Liver (tissue), 9 donors: ENCODE measurements around the gene HES4. TPM values are rescaled to one million over a fixed set of nuclear protein-coding genes. Genes with fewer than 3 reads are reported as not detected.

Source experiments
- DNase-seq: peaks from one replicate; pipeline ENCODE4 v3.0.0-alpha.2; 2017; ENCODE audit warnings: low spot score
- H3K27ac ChIP-seq, 2 donors: one replicate each; pipeline ENCODE4 v1.7.0; 2013; ENCODE audit warnings: inconsistent platforms in 2 of 2, low read length in 2 of 2, control low read depth in 1 of 2, low read depth in 1 of 2, mild to moderate bottlenecking in 1 of 2
- H3K27me3 ChIP-seq, 4 donors: one replicate each; pipeline versions ENCODE4 v1.6.1 to v1.7.0; 2013; ENCODE audit warnings: low read length in 3 of 4, inconsistent platforms in 1 of 4, mild to moderate bottlenecking in 1 of 4, moderate library complexity in 1 of 4; ENCODE audit not compliant: control insufficient read depth in 4 of 4, insufficient read depth in 4 of 4
- H3K36me3 ChIP-seq, 4 donors: one replicate each; pipeline versions ENCODE4 v1.6.1 to v1.7.0; 2013; ENCODE audit warnings: low read length in 3 of 4, mild to moderate bottlenecking in 3 of 4, low read depth in 1 of 4, moderate library complexity in 1 of 4; ENCODE audit not compliant: control insufficient read depth in 4 of 4, insufficient read depth in 3 of 4
- H3K4me1 ChIP-seq, 4 donors: one replicate each; pipeline versions ENCODE4 v1.6.1 to v1.7.0; 2013; ENCODE audit warnings: low read length in 3 of 4, mild to moderate bottlenecking in 3 of 4, moderate library complexity in 1 of 4; ENCODE audit not compliant: control insufficient read depth in 4 of 4, insufficient read depth in 4 of 4
- H3K4me3 ChIP-seq, 3 donors: one replicate each; pipeline versions ENCODE4 v1.6.1 to v1.7.0; 2013; ENCODE audit warnings: low read length in 3 of 3, control low read depth in 1 of 3, low read depth in 1 of 3, mild to moderate bottlenecking in 1 of 3
- H3K9ac ChIP-seq, 2 donors: one replicate each; pipeline ENCODE4 v1.7.0; 2013; ENCODE audit warnings: low read length in 2 of 2, mild to moderate bottlenecking in 2 of 2, moderate library complexity in 2 of 2, control low read depth in 1 of 2, low read depth in 1 of 2
- H3K9me3 ChIP-seq, 4 donors: one replicate each; pipeline versions ENCODE4 v1.6.1 to v1.7.0; 2013; ENCODE audit warnings: low read length in 3 of 4; ENCODE audit not compliant: control insufficient read depth in 4 of 4
- EGR1 ChIP-seq, 2 donors: IDR thresholded peaks; 2 replicates each; pipeline ENCODE4 v1.6.1; 2016 to 2018; ENCODE audit warnings: antibody characterized with exemption in 2 of 2, low read depth in 2 of 2
- FOXA1 ChIP-seq: IDR thresholded peaks from 2 replicates; pipeline ENCODE4 v1.6.1; 2016; ENCODE audit warnings: antibody characterized with exemption
- FOXA2 ChIP-seq: IDR thresholded peaks from 2 replicates; pipeline ENCODE4 v1.6.1; 2016; ENCODE audit warnings: antibody characterized with exemption
- GABPA ChIP-seq, 2 donors: IDR thresholded peaks in 1 of 2; conservative IDR thresholded peaks in 1 of 2; 2 replicates each; pipeline ENCODE4 v1.6.1; 2016; ENCODE audit warnings: antibody characterized with exemption in 2 of 2, mild to moderate bottlenecking in 1 of 2, moderate library complexity in 1 of 2
- HNF4A ChIP-seq, 2 donors: conservative IDR thresholded peaks; 2 replicates each; pipeline ENCODE4 v1.6.1; 2016; ENCODE audit warnings: antibody characterized with exemption in 2 of 2, mild to moderate bottlenecking in 2 of 2
- HNF4G ChIP-seq: IDR thresholded peaks from 2 replicates; pipeline ENCODE4 v1.6.1; 2016; ENCODE audit warnings: antibody characterized with exemption
- MAX ChIP-seq: IDR thresholded peaks from 2 replicates; pipeline ENCODE4 v1.6.1; 2016; ENCODE audit warnings: antibody characterized with exemption
- RXRA ChIP-seq, 2 donors: IDR thresholded peaks; 2 replicates each; pipeline ENCODE4 v1.6.1; 2017 to 2018; ENCODE audit warnings: antibody characterized with exemption in 2 of 2, mild to moderate bottlenecking in 1 of 2
- YY1 ChIP-seq: IDR thresholded peaks from 2 replicates; pipeline ENCODE4 v1.6.1; 2016; ENCODE audit warnings: antibody characterized with exemption, mild to moderate bottlenecking
- WGBS: extraction: QIAGEN DNeasy Blood & Tissue Kit; methylation state at CpG from one replicate; pipeline ENCODE4 v1.1.7; 2013; 5-methylcytosine and 5-hydroxymethylcytosine counted together
- polyA plus RNA-seq, 2 donors: library from polyadenylated mRNA; stranded (reverse) in 1 of 2; unstranded in 1 of 2; fragments of 200-250 nt in 1 of 2; fragments of >200 nt in 1 of 2; fragmentation: Nextera tagmentation in 1 of 2; extraction: Ambion mirVana in 1 of 2; gene quantifications; one replicate each; pipeline versions ENCODE4 v1.2.1 to v1.2.3, GENCODE V29; 2013 to 2015
- total RNA-seq, 2 donors: library from RNA; depleted of rRNA; stranded (reverse); fragments of >200 nt; gene quantifications; one replicate each; pipeline ENCODE4 v1.2.3, GENCODE V29; 2014
- TF ChIP-seq, protein P1 (sequence below): IDR thresholded peaks from 2 replicates; pipeline ENCODE4 v1.6.1; 2016; ENCODE audit warnings: antibody characterized with exemption
- donor health status: healthy.
- donor health status: healthy.
- donor health status: healthy.
- donor health status: healthy.
- donor health status: healthy.

Gene HES4
- total and polyA plus RNA-seq, 4 donors = 0.93 to 1.9 (median 1.7) TPM

DNA sequence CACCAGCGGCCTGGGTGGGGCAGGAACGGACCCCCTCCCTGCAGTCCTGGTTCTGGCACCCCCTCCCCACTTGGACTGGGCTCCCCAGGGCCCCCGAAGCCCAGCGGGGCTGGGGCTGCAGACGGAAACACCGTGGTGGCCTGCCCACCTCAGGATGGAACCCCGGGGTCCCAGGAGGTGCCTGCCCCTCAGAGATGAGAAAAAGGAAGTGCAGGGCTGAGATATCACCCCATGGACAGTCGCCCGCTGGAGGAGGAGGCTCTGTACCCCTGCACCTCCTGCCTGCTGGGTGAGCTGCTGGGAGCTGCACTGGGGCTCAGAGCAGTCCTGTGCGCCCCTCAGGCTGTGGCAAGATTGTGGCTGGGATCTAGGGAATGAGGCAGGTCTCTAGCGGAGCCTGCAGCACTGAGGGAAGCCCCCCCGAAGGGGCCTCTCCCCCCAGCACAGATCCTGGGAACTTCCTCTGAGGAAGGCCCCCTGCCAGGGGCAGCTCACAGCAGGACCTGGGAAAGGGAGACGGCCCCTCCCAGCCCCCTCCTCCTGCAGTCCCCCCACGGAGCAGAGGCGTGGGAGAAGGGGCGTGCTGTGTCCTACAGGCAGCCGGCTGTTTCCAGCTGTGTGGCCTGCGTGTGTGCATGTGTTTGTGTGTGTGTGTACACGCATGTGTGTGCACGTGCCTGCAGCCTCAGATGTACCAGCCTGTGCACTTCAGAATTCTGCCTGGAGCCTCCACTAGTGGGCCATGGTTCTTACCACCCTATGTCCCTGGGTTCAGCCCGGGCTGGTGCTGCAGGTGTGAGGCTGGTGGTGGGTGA, 26.9 kb upstream of the HES4 start:
- no peaks in the 10 kb centered on the region for H3K9me3 ChIP-seq
- H3K4me3 ChIP-seq = no peak overlapping the region
- 87% methylated on average over 21 of the region's 21 CpGs for WGBS

DNA sequence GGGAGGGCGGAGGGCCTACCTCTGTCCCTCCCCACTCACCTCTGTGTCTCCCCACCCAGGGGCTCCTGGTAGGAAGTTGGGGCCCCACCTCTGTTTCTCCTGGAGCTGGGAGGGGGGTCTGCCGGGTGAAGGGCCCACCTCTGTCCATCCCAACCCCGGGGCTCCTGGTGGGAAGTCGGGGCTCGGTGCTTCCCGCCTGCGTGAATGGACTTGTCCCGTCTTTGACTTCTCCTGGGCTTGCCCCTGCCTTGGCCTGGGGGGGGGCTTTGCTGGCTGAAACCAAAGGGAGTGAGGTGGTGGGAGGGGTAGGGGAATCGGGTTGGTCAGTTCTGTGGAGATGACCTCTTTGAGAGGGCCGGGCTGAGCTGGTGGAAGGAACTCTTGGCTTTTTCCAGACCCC, 25.8 kb upstream of the HES4 start:
- no peak overlapping the region for H3K9ac ChIP-seq
- H3K9me3 ChIP-seq = no peaks in the 10 kb centered on the region
- no peak overlapping the region for H3K27ac ChIP-seq
- H3K36me3 ChIP-seq = no peaks in the 10 kb centered on the region
- 94% methylated on average over 10 of the region's 10 CpGs for WGBS
- no peak overlapping the region for H3K4me3 ChIP-seq
- no peak for DNase-seq
- peaks cover 0 to 7% (median 4%) of the 10 kb centered on the region in 4 donors for H3K4me1 ChIP-seq
- no peaks in the 10 kb centered on the region for H3K27me3 ChIP-seq
- TF ChIP-seq FOXA2 = no peak
- no peak for TF ChIP-seq YY1
- TF ChIP-seq HNF4A (conservative IDR thresholded peaks at IDR 0.05) = no peak
- TF ChIP-seq HNF4G = no peak

More for the DNA sequence above, 26.9 kb upstream of the HES4 start:
- Histone ChIP-seq H3K4me1 (no peaks in the 10 kb centered on the region), H3K27ac (no peak overlapping the region), H3K36me3 (no peaks in the 10 kb centered on the region), H3K9ac (no peak overlapping the region), H3K27me3 (no peaks in the 10 kb centered on the region)
- no peak for DNase-seq
- TF ChIP-seq GABPA (IDR thresholded peaks at IDR 0.05 in 1 of 2, conservative IDR thresholded peaks at IDR 0.05 in 1 of 2) (no peak), HNF4A (conservative IDR thresholded peaks at IDR 0.05) (no peak), MAX (no peak), FOXA2 (no peak), RXRA (IDR thresholded peaks at IDR 0.05) (no peak), EGR1 (IDR thresholded peaks at IDR 0.05; ENCODE audit: low read depth in 2 of 2) (no peak), FOXA1 (no peak)
- TF ChIP-seq, protein P1, sequence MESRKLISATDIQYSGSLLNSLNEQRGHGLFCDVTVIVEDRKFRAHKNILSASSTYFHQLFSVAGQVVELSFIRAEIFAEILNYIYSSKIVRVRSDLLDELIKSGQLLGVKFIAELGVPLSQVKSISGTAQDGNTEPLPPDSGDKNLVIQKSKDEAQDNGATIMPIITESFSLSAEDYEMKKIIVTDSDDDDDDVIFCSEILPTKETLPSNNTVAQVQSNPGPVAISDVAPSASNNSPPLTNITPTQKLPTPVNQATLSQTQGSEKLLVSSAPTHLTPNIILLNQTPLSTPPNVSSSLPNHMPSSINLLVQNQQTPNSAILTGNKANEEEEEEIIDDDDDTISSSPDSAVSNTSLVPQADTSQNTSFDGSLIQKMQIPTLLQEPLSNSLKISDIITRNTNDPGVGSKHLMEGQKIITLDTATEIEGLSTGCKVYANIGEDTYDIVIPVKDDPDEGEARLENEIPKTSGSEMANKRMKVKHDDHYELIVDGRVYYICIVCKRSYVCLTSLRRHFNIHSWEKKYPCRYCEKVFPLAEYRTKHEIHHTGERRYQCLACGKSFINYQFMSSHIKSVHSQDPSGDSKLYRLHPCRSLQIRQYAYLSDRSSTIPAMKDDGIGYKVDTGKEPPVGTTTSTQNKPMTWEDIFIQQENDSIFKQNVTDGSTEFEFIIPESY = no peak

DNA sequence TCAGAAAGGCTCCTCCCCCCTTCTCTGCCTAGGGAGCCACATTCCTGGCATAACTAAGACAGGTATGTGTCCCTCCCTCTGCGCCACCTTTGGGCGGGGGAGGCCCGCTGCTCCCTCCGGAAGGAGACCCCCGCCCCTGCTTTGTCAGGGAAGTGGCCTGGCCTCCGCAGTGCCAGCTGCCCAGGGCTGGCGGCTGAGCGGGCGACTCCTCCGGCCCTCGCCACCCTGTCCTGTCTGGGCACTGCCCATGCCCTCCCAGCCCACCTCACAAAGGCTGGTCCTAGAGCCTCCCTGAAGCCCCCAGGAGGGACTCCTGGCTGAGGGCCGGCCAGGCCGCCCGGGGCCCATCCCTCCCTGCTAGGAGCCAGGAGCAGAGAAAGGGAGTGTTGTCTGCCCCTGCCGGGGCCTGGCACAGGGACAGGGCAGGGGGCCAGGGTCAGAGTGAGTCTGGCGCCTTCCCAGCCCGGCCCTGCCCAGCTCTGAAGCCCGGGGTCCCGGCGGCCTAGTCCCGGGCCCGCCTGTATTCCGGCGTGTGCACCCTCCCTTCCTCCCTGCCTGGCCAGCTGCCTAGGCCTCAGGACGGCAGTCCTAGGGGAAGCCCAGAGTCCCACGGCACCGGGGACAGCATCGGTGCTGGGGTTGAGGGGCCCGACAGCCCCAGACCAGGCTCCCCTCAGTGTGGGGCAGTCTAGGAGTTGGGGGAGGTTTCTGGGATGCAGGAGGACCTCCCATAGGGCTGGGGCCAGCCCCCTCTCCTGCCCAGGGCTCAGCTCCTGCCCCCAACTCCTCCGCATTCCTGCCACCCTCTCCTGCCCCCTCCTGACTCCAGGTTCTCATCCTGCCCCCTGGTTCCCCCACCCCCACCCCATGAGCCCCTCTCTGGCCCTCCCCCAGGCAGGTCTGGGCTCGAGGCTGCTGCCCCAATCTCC, 25.1 kb upstream of the HES4 start:
- Histone ChIP-seq H3K4me1 (peaks cover 0 to 7% (median 4%) of the 10 kb centered on the region in 4 donors), H3K9me3 (no peaks in the 10 kb centered on the region), H3K4me3 (no peak overlapping the region), H3K9ac (no peak overlapping the region), H3K27ac (no peak overlapping the region), H3K36me3 (no peaks in the 10 kb centered on the region), H3K27me3 (no peaks in the 10 kb centered on the region)
- DNase-seq = no peak
- WGBS = 82% methylated on average over 31 of the region's 31 CpGs
- TF ChIP-seq EGR1 (IDR thresholded peaks at IDR 0.05; ENCODE audit: low read depth in 2 of 2) = no peak
- no peak for TF ChIP-seq FOXA2
- no peak for TF ChIP-seq HNF4A (conservative IDR thresholded peaks at IDR 0.05)
